Heart right ventricle (tissue), 16 donors: ENCODE results near the gene NPY5R. TPM values are rescaled to one million over a fixed set of nuclear protein-coding genes. Genes with fewer than 3 reads are reported as not detected.
A peak's percentile ranks its signal among the peaks of the same experiment; 100 is the strongest.

Experiments
- ATAC-seq, 8 donors: fragments of 200-7000 bp; cut with Tn5 transposase; one replicate each; pipeline ENCODE4 v1.9.1; 2020; ENCODE audit warnings: mild to moderate bottlenecking in 8 of 8, moderate library complexity in 8 of 8, moderate number of reproducible peaks in 1 of 8
- DNase-seq, 2 donors: peaks; one replicate each; pipeline ENCODE4 v3.0.0-alpha.2; 2020
- H3K27ac ChIP-seq, 10 donors: fragments of 200-600 bp; sonication (generic) in 2 of 10; one replicate each; pipeline versions ENCODE4 v1.5.0 to v1.8.0; 2020 to 2022; ENCODE audit warnings: mild to moderate bottlenecking in 3 of 10
- H3K27me3 ChIP-seq, 7 donors: fragments of 200-600 bp; one replicate each; pipeline ENCODE4 v1.8.0; 2021 to 2022; ENCODE audit warnings: mild to moderate bottlenecking in 2 of 7
- H3K36me3 ChIP-seq, 9 donors: fragments of 200-600 bp; sonication (generic) in 1 of 9; one replicate each; pipeline versions ENCODE4 v1.5.0 to v1.8.0; 2020 to 2022; ENCODE audit warnings: mild to moderate bottlenecking in 2 of 9
- H3K4me1 ChIP-seq, 9 donors: fragments of 200-600 bp; sonication (generic) in 1 of 9; one replicate each; pipeline versions ENCODE4 v1.5.0 to v1.8.0; 2020 to 2022; ENCODE audit warnings: mild to moderate bottlenecking in 4 of 9
- H3K4me3 ChIP-seq, 10 donors: fragments of 200-600 bp; sonication (generic) in 2 of 10; one replicate each; pipeline versions ENCODE4 v1.5.0 to v1.8.0; 2020 to 2022; ENCODE audit warnings: mild to moderate bottlenecking in 7 of 10, moderate library complexity in 2 of 10
- H3K9me3 ChIP-seq, 11 donors: fragments of 200-600 bp in 10 of 11; sonication (generic) in 2 of 11; one replicate each; pipeline versions ENCODE4 v1.5.0 to v1.8.0; 2013 to 2022; ENCODE audit warnings: mild to moderate bottlenecking in 2 of 11, control low read depth in 1 of 11, moderate library complexity in 1 of 11
- CTCF ChIP-seq, 9 donors: fragments of 200-600 bp; sonication (generic) in 2 of 9; IDR thresholded peaks; one replicate each; pipeline versions ENCODE4 v1.5.0 to v1.8.0; 2021 to 2022; ENCODE audit warnings: antibody characterized with exemption in 9 of 9, mild to moderate bottlenecking in 5 of 9, moderate library complexity in 1 of 9
- WGBS, 2 donors: extraction: QIAGEN DNeasy Blood & Tissue Kit; methylation state at CpG; one replicate each; pipeline ENCODE4 v1.1.7; 2013; ENCODE audit warnings: inconsistent platforms in 1 of 2; 5-methylcytosine and 5-hydroxymethylcytosine counted together
- intact Hi-C, 10 donors: fragments of 100-400 bp; cut with DNase I; formaldehyde crosslinking; loops; one replicate each; pipeline versions ENCODE4 v1.11.1 to v1.14.2; 2022
- polyA plus RNA-seq, 2 donors: library from polyadenylated mRNA; stranded (reverse); fragments of 200-250 nt; gene quantifications; one replicate each; pipeline ENCODE4 v1.2.3, GENCODE V29; 2013
- total RNA-seq, 10 donors: library from RNA; stranded (reverse); fragmentation: NEBNext Ultra II Directional in 3 of 10; extraction: Animal tissue kit (Norgen Biotek cat#: 25700) in 3 of 10; gene quantifications; one replicate each; pipeline versions ENCODE4 v1.2.1 to v1.2.4, GENCODE V29; 2021 to 2023
- donor health status: Arrhythmogenic right ventricular cardiomyopathy.
- donor health status: ischemic (EF 13 %, LVEDD 7.1; RV severe dilation, severe dysfunction).
- donor health status: healthy with polysubstance abuse.
- donor health status: DM: no; HTN: yes; CAD: no.
- donor health status: DM: no; HTN: no; CAD: no.
- donor health status: ischemic (EF 25% LVEDD 6.9; RV normal size, moderate dysfunction).
- donor health status: ischemic (EF 25% LVEDD 5.7; RV mildly dilated, moderate dysfunction).
- donor health status: healthy.
- donor health status: DM: yes; HTN: yes; CAD: no.
- donor health status: Ischemic cardiomyopathy.
- donor health status: ischemic (EF 35%, LVEDD 5.7; RV mildly dilated, moderate dysfunction).
- donor health status: nonischemic (EF 11% LVEDD 7.7; RV severe dilation, severe dysfunction).
- donor health status: DM: yes; HTN: yes; CAD: no.
- donor health status: PGD.
- donor health status: ischemic (EF 29% LVEDD 5.4; RV normal size, mild dysfunction).
- donor health status: nonischemic (EF 23%, LVEDD 6.1; RV moderate dilation, normal function).

NPY5R gene
- total and polyA plus RNA-seq, 12 donors, result 0.07 to 0.23 (median 0.16) TPM; not detected in 6

- Histone ChIP-seq H3K4me3 (peak within 1 kb of the TSS; percentile 28 to 63 (median 51)), H3K9me3 (no peaks in the 10 kb centered on the region), H3K4me1 (peaks cover 0 to 15% (median 4%) of the 10 kb centered on the region in 9 donors), H3K36me3 (no peaks in the 10 kb centered on the region), H3K27ac (no peak within 1 kb of the TSS), H3K27me3 (peaks cover 0 to 69% (median 37%) of the 10 kb centered on the region in 7 donors)
- DNase-seq (peak; percentile 49 to 55), ATAC-seq (peak; percentile 86 to 94 (median 90))
- WGBS, 2 donors, result 9% methylated on average over 36 of the region's 36 CpGs
- TF ChIP-seq CTCF (IDR thresholded peaks at IDR 0.05), result peak; percentile 32 to 73 (median 57)
- intact Hi-C loops, result loop anchor here in 7 of 10 donors (2.0 to 10.0 kb wide), 7 partner anchors 168 to 838 kb away; partner anchors contain the start of gene NAF1 (in 1 of the 7)
Measured at GRCh38 chr4:163332526-163333406, 10.9 kb upstream of the NPY5R start, which contains the start of gene NPY1R. TSS of gene NPY1R (minus strand) at chr4:163332596. CDS start at chr4:163326554, 6,042 bp downstream.

GRCh38 chr4:163335384-163335783 lies 8.3 kb upstream of the NPY5R start:
- Histone ChIP-seq H3K27ac (no peak overlapping the region), H3K9me3 (no peaks in the 10 kb centered on the region), H3K27me3 (peaks cover 0 to 66% (median 42%) of the 10 kb centered on the region in 7 donors), H3K4me1 (peaks cover 0 to 15% (median 4%) of the 10 kb centered on the region in 9 donors), H3K4me3 (no peak overlapping the region), H3K36me3 (no peaks in the 10 kb centered on the region)
- TF ChIP-seq CTCF (IDR thresholded peaks at IDR 0.05), result no peak
- DNase-seq (no peak), ATAC-seq (no peak)
- intact Hi-C loops, result loop anchor here in 4 of 10 donors (10.0 kb wide), 4 partner anchors 171 to 841 kb away; partner anchors contain the start of gene NAF1 (in 1 of the 4)
- 85 to 89% methylated on average over 3 of the region's 3 CpGs for WGBS, 2 donors

GRCh38 chr4:163344147-163345125 lies 744 bp downstream of the NPY5R start:
- Histone ChIP-seq H3K27ac (peak overlapping the region in 4 of 10 donors; percentile 22 to 65 (median 31)), H3K27me3 (peaks cover 3 to 77% (median 55%) of the 10 kb centered on the region in 7 donors), H3K4me1 (peaks cover 0 to 17% (median 9%) of the 10 kb centered on the region in 9 donors), H3K4me3 (peak overlapping the region; percentile 25 to 56 (median 44)), H3K9me3 (no peaks in the 10 kb centered on the region), H3K36me3 (no peaks in the 10 kb centered on the region)
- intact Hi-C loops, result no loop called here
- 1 to 2% methylated on average over 47 to 50 of the region's 50 CpGs for WGBS, 2 donors
- DNase-seq (peak in 1 of 2 donors; percentile 20), ATAC-seq (peak in 4 of 8 donors; percentile 26 to 56 (median 44))
- TF ChIP-seq CTCF (IDR thresholded peaks at IDR 0.05), result no peak

- Histone ChIP-seq H3K4me1 (no peaks in the 10 kb centered on the region), H3K27ac (no peak overlapping the region), H3K36me3 (no peaks in the 10 kb centered on the region), H3K9me3 (no peaks in the 10 kb centered on the region), H3K4me3 (no peak overlapping the region), H3K27me3 (peaks cover 0 to 29% (median 21%) of the 10 kb centered on the region in 7 donors)
- DNase-seq (no peak), ATAC-seq (no peak)
- intact Hi-C loops, result no loop called here
- TF ChIP-seq CTCF (IDR thresholded peaks at IDR 0.05), result no peak
Measured at GRCh38 chr4:163350672-163351071, 7.0 kb downstream of the NPY5R start.
